ENCODE measurements around the gene LEMD1. TPM values are rescaled to one million over a fixed set of nuclear protein-coding genes. Genes with fewer than 3 reads are reported as not detected.

The LEMD1 gene
- total RNA-seq, 1 donor from 2014 or later = not detected

DNA sequence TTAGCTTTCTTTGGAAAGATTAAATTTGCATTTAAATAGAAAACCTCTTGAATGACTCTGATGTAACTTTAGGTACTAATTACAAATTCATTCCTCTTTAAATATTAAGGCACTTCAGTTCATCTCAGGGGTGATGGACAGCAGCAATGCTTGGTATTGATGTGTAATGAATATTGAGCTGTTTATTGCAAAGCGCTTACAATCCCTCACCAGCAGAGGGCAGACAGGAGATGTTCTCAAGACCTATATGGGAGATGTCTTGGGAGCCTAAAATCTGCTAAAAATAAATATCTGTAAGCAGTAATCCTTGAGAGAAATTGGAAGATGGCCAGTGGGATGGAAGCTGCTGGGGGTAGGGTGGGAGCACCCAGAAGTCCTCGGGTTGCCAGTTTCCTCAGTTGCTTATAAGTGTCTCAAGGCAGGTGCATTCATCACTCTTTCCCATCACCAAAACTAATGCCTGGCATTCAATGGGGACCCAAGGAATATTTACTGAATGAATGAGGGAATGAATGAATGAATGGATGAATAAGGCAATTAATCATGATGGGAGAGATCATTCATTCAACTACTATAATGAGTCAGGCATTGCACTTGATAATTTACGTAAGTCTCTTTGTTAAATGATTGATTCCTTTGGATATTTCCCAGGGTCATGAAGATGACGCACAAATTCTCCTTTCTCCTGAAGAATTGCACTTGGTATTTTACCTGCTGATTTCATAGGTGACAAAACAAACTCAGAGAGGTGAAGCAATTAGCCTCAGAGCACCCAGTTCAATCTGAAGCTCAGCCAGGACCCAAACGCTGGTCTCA is 67.4 kb downstream of the LEMD1 start:
- peak; percentile 87 for DNase-seq

DNA sequence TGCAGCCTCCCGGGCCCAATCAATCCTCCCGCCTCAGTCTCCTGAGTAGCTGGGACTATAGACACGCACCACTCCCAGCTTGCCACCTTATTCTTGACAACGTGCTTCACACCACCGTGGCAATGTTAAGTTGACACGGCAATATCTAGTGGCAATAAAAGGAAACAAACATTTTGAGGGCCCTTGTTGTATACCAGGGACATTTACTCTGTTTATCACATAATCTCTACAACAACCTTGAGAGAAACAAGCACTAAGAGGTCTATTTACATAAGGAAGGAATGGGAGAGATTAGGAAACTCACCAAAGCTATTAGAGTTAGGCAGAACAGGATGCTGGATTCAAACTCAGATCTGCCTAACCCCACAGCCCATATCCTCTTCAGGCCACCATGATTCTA is 68.2 kb downstream of the LEMD1 start:
- DNase-seq = no peak

DNA sequence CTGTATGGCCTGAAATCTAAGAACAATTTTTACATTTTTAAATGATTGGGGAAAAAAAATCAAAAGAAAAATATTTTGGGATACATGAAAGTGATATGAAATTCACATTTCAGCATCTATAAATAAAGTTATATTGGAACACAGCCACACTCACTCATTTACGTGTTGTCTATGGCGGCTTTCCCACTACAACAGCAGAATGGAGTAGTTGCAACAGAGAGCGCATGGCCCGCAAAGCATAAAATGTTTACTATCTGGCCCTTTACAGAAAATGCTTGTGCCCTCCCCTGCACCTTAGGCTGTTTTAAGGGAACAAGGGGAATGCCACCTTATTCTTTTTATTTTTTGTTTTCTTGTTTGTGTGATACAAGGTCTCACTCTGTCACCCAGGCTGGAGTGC is 68.7 kb downstream of the LEMD1 start:
- DNase-seq = no peak

DNA sequence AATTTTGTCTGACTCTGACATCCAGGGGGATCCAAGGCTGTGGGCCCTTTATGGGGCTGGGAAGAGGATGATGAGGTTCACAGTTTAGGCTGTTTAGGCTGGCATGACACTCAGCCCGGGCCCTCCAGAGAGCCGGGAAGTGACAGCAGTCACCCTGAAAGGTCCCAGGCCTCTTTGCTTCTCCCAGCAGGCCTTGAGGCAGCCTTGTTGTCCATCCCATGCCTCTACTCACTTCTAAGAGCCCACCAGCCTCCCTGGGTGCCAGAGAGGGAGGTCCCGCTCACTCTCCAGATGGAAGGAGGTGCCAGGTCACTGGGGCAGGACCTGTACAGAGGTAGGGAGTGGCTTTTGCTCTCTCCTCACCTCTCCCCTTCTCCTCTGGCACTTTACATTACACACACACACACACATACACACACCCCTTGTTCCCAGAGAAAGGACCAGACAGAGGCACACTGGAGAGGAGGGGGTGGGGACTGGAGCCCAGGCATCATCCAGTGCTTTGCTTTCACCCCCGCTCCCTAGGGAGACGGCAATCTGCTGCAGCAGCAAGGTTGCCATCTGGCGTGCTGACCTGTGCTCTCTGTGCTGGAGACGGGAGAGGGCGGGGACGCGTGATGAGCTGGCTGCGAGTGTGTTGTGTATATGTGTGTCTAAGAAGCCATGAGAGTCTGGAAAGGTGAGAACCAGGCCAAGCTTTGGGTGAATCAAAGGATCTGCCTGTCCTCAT is 69.7 kb downstream of the LEMD1 start:
- no peak for DNase-seq

DNA sequence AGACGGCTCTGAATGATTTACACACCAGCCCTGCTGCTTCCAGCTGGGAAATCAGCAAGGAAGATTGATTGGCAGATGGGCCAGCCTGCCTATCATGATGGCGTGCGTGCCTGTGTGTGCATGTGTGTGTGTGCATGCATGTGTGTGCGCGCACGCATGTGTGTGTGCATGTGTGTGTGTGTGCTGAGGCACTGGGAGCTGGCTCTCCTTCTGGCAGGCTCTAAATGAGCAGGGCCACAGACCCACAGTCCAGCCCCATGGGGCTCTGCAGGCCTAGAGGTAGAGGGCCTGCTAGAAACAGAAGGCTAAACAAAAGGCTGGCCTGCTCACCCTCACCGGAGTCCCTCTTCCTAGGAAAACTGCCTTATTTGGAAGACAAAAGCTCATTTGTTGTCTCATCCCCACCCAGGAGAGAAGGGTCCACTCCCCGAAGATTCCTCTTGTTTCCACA is 71.1 kb downstream of the LEMD1 start:
- DNase-seq = no peak

DNA sequence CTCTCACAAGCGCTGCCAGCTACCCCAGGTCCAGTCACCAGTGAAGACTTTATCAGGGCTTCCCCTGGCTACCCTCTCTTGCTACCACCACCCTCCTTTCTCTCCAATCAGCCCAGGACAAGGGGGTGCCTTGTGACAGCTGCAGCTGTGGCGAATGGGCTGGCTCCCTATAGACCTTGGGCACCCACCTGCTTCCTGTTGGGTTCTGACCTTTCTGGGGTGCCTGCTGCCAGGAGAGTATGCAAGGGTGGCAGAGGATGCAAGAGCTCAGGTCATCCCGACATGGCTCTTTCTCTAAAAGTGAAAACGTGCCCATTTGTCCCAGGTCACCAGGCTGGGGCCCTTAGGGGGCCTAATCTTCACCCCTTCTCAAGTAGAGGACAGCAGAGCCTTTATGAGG is 71.7 kb downstream of the LEMD1 start:
- DNase-seq = no peak

DNA sequence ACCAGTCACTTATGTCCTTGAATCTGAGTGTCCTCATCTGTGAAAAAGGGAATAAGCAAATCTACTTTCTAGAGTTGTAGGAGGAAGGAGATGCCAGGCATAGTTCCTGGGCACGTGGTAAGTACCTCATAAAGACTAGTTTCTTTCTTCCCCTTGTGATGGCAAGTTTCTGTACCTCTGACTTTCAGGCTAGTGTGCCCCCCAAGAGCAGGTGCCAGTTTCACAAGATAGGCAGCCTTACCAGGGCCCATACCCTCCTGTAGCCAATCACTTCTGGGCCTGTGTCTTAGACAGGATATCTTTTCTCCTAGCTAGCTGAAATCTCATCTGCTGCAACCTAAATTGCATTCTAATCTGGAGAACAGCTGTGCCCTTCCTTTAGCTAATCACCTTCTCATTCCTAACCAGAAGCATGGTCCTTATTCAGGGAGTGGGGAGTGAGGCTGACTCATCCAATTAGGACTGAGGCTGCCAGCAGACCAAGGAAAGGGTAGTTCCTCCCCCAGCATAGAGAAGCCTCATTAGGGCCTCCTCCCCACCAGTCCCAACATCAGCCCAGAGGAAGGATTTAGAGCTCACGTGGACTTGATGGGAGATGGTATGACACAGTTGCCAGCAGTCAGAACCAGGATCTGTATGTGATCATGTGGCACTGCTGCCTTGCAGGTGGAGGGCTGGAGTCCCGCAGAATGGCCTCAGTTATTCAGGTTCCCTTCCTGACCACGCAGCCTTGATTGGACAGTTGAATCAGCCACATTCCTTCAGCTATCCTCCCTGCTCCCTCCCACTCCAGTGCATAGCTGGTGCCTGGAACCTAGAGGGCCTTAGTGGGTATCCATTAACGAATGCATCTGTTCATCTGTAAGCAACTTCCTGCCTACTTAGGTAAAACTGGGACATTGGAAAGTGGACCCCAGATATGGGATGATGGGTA is 73.0 kb downstream of the LEMD1 start:
- no peak for DNase-seq

DNA sequence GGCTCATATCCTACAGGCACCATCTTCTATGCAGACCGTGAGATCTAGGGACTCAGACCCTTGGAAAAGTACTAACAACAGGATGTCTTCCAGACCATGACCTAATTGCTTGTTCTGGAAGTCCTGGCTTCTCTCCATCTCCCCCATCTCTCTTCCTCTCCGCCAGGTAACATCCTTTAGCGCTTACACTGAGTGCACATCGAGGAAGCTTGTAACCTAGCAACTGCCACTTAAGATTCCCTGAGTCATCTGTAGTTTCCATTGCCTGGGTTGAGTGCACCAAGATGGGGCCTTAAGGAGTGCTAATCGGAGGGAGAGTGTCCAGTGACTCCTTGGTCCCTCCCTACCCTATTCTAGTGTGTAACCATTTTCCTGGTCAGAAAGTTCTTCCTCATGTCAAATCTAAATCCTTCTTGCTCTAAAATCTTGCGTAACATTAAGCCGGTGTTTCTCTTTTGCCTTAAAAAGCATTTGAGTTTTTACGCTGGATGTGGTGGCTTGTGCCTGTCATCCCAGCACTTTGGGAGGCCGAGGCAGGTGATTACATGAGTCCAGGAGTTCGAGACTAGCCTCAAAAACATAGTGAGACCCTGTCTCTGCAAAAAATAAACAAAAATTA is 74.8 kb downstream of the LEMD1 start:
- DNase-seq = no peak

DNA sequence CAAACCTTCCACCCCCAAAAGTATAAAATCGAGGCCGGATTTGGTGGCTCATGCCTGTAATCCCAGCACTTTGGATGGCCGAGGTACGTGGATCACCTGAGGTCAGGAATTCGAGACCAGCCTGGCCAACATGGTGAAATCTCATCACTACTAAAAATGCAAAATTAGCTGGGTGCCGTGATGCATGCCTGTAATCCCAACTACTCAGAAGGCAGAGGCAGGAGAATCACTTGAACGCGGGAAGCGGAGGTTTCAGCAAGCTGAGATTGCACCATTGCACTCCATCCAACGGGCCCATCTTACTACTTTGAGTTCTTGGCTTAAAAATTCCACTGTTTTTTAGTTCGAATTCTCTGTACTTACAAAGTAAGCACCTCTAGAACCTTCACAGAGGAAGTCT is 76.1 kb downstream of the LEMD1 start:
- no peak for DNase-seq

DNA sequence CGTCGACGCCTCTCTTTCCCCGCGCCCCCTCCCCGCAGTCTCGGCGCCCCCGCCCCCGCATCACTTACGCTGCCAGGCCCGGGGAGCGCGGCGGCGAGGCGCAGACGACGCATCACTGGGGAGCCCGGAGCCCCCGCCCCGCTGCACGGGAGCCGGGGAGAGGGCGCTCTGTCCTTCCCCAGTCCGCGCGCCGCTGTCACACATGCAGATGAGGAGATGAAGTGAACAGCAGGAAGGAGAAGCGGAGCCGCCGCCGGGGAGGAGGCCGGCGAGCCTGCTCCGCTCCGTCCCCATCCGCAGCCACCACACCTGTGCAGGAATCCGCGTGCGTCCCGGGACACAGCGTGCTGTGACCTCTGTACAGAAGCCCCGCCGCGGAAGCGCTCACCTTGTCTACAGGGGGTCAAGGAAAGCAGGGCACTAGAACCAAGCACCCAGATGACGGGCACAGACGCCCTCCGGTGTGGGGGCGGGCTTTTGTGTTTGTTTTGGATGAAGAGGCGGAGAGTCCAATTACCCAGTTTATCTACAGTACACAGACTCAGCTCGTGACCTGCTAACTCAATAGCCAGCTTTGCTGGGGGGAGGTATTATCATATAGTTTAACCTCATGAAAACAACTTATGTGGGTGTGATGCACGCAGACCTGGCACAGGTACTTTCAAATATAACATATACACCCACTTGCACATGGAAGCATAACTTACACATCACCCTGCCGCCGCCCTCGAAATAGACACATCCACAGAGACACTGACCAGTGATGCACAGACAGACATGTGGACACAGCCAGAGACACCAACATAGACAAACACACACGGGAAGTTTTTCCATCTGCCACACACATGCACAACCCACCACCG is 77.6 kb downstream of the LEMD1 start:
- peak; percentile 36 for DNase-seq

DNA sequence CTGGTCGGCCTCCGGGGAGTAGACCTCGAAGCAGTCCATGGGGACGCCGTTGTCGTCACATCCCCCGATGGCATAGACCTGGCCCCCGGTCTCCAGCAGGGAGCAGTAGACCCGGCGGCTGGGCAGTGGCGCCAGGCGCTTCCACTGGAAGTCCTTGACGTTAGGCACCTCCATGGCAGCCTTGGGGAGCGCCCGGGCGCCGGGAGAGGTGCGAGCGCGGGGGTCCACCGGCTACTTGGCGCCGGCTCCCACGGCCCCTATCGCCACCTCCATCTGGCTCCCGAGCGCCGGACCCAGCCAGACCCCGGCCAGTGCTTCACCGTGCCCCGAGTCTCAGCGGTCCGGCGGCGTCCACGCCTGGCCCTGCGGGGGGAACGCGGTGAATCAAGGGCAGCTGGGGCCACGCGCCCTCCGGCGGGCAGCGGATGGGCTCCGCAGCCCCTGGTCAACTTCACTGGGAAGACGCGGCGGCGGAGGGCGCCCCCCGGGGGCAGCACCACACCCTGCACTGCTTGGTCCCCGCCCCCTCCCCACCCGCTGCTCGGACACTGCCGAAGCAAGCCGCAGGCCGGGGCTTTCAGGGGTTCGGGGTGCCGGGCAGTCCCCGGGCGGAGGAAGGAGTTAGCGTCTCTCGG is 78.3 kb downstream of the LEMD1 start:
- DNase-seq = no peak

DNA sequence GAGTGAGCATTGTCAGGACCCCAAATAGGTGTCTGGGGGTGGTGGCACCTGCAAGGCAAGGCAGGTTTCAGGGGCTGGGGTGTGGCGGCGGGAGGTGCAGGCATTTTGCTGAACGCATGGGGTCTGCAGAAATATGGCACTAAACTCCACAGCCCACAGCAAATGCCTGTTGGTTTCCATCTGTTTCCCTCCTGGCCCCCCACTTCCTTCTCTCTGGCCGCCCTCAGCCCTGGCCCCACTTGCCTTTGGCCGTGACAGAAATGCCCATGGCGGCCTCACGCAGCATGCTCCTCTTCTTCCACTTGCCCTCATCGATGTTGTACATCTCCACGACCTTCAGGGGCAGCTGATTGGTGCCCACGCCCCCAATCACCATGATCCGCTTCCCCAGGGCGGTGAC is 78.9 kb downstream of the LEMD1 start:
- no peak for DNase-seq

DNA sequence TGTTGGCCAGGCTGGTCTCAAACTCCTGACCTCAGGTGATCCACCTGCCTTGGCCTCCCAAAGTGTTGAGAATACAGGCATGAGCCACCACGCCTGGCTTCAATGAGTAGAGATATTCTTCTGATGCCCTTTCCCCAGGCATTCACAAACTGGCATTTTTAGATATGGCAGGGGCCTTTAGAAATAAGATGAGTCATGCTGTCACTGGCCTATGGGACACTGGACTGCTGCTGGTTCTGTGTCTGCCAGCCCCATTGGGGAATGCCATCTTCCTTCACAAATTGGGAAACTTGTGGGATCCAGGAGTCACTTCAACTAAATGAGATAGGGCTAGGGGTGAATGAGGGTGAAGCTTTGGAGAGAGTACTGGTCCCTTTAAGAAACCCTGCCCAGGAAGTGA is 81.2 kb downstream of the LEMD1 start:
- no peak for DNase-seq

DNA sequence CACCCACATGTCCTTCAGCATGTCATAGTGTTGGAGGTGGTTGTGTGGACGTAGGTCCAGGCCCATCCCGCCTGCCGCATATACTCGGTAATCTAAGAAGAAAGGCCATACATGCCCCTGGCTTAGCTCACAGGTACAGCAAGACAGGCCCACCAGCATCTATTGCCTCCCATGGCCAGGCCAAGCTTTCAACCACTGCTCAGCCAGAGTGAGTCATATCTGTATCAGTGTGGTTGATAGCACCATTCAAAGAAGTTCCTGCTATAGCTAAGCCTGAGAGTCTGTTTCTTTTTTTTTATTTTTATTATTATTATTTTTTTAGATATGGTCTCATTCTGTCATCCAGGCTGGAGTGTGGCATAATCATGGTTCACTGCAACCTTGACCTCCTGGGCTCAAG is 82.1 kb downstream of the LEMD1 start:
- no peak for DNase-seq

DNA sequence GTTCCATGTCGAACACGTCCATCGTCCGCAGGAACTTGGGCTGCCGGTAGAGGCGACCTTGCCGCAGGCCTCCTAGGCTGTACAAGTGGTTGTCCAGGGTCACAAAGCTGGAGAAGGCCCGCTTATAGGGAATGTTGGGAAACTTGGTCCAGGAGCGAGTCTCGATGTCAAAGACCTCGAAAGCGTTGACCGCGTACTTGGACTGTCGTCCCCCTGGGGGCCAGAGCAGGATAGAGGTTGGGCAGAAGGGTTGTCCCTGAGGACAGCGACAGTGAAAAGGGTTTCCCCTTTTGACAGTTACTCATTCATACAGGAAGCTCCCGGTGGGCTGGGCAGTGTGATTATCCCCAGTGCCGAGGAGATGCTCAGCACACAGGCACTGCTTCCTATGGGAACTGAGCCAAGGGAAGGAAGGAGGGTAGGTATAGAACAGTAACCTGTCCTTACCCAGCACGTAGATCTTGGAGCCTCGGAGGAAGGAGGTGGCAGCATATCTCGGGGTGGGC is 82.6 kb downstream of the LEMD1 start:
- no peak for DNase-seq

DNA sequence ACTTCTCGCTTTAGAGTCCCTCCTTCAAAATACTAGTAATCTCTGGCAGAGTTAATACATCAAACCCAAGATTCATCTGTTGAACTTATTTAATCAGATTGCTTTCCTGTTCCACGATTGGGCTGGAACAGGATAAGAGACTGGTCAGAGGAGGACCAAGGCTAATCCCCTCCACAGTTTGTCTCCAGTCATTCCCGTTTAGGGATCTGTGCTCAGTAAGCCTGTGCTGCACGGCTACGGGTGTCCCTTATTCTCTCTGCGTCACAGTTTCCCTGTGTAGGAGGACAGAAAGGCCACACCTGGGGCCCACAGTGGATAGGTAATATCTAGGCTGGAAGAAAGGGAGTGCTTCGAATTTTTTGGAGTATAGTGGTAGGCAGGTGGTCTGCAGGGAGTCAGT is 83.8 kb downstream of the LEMD1 start:
- DNase-seq = no peak

DNA sequence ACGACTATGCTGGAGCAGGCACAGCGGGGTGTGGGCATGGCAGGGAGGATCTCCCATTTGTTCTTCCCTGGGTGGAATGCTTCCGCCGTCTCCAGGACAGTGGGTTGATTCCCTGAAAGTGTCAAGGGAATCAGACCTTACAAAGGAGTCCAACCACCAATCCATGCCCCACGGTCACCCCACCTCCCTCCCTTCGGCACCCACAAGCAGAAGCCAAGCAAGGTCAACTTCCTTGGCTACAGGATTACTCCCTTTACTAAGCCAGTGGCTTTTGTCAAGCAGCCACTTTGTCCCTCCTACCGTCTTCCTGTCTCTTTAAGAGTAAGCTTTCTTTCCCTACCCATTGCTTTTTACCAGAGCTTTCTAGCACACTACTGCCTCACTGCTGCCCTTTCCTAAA is 84.4 kb downstream of the LEMD1 start:
- no peak for DNase-seq

DNA sequence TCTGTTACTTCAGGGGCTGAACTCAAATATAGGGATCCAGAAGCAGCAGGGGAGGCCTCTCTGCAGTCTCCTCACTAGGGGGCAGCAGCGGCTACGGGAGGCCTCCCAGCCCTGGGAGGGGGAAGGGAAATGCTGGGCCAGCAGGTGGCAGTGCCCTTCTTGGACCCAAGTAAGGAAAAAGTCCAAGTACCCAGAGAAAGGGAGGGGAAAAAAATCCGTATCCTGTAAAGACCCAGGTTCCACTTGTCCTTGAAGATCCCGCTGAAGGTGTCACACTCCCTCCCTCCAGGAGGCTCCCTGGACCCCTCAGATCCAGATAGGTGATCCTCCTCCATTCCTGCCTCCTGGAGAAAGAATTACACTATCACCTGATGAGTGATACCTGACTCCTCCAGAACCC is 86.2 kb downstream of the LEMD1 start:
- peak; percentile 87 for DNase-seq

DNA sequence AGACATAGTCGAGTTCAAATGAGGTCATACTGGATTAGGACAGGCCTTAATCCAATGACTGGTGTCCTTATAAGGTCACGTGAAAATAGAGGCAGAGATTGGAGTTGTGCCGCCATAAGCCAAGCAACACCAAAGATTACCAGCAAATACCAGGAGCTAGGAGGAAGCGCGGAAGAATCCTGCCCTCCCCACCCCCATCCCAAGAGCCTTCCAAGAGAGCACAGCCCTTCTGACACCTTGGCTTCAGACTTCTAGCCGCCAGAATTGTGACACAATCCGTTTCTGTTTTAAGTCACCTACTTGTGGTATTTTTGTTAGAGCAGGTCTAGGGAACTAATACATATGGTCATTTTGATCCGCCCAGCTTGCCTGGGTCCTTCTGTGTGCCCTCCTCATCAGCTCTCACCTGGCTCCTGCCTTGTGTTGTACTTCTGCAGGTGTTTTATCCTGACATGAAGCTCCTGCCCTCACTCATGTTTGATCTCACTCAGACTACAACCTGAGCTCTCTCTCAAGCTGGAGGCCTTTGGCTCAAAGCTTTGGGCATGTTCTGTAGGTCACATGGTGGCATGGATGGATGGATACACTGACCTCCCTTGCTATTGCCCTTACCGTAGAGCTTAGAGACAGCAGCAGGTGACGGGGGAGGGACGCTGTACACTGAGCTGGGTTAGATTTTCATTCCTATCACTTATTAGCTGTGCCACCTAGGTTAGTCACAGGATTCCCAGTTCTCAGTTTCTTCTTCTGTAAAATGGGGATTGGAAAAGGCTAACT is 89.7 kb downstream of the LEMD1 start:
- DNase-seq = no peak

Data from tongue (tissue), 2 donors.